ENCODE results near the gene FSD1.

DNA sequence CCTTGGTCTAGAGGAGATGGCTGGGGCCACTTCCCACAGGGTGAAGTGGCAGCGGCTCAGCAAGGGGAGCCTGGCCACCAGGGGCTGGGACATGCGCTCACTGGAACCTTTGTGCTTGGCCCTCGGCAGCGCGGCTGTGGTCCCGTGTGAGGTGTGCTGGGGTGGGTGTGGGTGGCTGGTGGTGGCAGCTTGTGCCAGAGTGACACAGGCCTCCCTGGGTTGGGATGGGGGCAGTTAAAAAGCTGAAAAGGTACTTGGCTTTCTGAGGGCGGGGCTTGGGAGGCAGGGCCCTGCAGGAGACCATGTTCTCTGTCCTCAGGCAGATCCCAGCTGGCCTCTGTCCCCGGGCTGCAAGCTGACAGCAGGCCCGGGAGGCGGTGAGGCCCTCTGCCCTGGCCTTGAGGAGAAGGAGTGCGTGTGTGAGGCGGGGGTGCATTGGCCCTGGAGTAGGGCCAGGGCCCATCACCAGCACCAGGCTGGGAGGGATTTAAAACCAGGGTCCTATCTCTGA lies 56.3 kb downstream of the FSD1 start:
- TF ChIP-seq EZH2 (IDR thresholded peaks at IDR 0.05; ENCODE audit: insufficient read depth, poor library complexity, severe bottlenecking) (no peak), EZH2phosphoT487 (IDR thresholded peaks at IDR 0.05; ENCODE audit: insufficient read depth, low read depth) (no peak)
